SIG-M5 treated with dmso at 0.1 percent for 504 hours (cell line): ENCODE data around the gene CDS2.

ENCODE experiments used
- DNase-seq: peaks from one replicate; lab custom pipeline; 2025; ENCODE audit not compliant: unreplicated experiment; lab: John Stamatoyannopoulos, UW

Gene CDS2

GRCh38 chr20:5207138-5207537 is 80.3 kb downstream of the CDS2 start:
- no peak for DNase-seq

GRCh38 chr20:5211803-5212714 is 85.3 kb downstream of the CDS2 start:
- DNase-seq, result no peak

GRCh38 chr20:5212907-5213487 is 86.2 kb downstream of the CDS2 start:
- no peak for DNase-seq

GRCh38 chr20:5214826-5215225 is 88.0 kb downstream of the CDS2 start:
- no peak for DNase-seq

- DNase-seq, result no peak
Observed at GRCh38 chr20:5215672-5216304, 89.0 kb downstream of the CDS2 start.

- no peak for DNase-seq
Observed at GRCh38 chr20:5216663-5217062, 89.9 kb downstream of the CDS2 start.

DNA sequence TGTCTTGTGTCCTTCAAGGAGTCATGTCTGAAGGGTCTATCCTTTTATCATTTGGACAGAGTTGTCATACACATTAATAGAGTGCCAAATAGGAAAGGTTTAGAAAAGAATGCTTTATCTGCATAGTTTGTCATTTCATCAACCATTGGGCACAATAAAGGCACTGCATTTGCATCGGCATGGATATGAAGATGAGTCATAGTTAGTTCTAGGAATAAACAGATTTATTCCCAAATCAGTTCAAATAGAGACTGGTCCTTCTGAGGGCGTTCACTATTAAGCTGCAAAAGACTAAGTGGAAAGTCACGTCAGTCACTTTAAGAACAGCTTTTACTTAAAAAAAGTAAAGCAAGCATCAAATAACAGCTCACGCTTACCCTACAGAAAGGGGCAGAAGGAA is 90.8 kb downstream of the CDS2 start:
- no peak for DNase-seq

- DNase-seq, result peak; percentile 25
Observed at GRCh38 chr20:5220321-5221060, 93.7 kb downstream of the CDS2 start.

DNA sequence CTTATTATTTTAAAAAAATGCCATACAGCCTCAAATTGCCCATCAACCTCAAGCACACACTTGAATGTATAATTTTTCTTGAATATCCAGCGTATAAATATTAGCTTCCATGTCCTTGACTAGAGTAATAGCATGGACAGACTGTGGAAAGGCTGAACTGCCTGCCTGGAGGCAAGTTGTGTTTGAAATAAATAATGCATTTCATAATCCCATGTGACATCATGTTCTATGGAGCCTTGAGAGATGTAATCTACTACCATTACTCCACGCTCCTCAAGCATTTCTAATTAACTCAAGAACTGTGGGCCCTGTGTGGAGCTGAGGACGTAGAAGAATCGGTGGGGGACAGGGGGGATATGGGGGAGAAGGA is 94.2 kb downstream of the CDS2 start:
- DNase-seq, result no peak

GRCh38 chr20:5222919-5223634 is 96.3 kb downstream of the CDS2 start:
- peak; percentile 59 for DNase-seq

- DNase-seq, result no peak
Observed at GRCh38 chr20:5230544-5230943, 103.7 kb downstream of the CDS2 start.

DNA sequence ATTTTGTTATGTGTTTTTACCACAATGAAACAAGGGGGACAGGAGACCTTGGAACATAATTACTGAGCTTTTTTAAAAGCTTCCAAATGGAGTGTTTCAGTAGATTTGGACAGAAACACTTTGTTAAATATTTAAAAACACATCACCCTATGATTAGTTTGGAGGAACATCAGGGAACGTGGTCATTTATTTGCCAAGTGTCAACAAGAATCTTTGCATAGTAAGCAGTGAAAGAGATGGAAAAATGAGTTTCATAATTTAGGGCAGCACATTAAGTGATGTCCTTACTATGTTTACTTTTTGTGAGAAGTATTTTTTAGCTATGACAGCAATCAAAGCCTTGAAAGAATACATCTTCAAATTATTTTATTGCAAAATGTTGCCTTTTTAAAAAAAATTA is 107.3 kb downstream of the CDS2 start:
- no peak for DNase-seq

GRCh38 chr20:5234978-5235377 is 108.2 kb downstream of the CDS2 start:
- no peak for DNase-seq
